ENCODE measurements around the gene MYOG. TPM values are rescaled to one million over a fixed set of nuclear protein-coding genes. Genes with fewer than 3 reads are reported as not detected.

MYOG gene
- total and polyA plus RNA-seq, 2 experiments from 2014 or later = not detected

DNA sequence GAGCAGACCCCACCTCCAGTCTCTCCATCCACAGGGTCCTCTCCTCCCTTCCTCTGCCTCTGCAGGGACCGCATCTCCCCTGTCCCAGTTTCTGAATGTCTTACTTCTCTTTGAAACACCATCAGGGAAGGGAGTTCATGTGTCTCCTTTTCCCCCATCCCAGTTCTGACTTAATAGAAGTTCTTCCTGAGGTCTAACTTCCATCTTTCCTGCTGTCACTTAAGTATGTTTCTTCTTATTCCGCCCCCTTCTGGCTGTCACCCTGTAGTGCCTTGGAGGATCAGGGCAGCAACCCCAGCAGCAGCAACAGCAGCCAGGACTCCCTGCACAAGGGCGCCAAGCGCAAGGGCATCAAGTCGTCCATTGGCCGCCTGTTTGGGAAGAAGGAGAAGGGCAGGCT, 29.3 kb downstream of the MYOG start:
- H3K27ac Mint-ChIP-seq = no peak overlapping the region

GRCh38 chr1:203056012-203056411, 29.8 kb downstream of the MYOG start:
- no peak overlapping the region for H3K4me3 Mint-ChIP-seq
- Histone ChIP-seq H3K36me3 (ENCODE audit: insufficient read depth) (no peaks in the 10 kb centered on the region), H3K27ac (ENCODE audit: low read depth) (no peak overlapping the region), H3K79me2 (replicated peaks; ENCODE audit: insufficient read depth) (no peaks in the 10 kb centered on the region), H3K4me2 (peak overlapping the region; percentile 32; the same call in 1 of the 2 replicates), H3K9me2 (ENCODE audit: insufficient read depth) (no peaks in the 10 kb centered on the region), H3K4me1 (ENCODE audit: insufficient read depth) (peaks cover 43% of the 10 kb centered on the region), H3F3A (replicated peaks; ENCODE audit: low read depth) (peaks cover 14% of the 10 kb centered on the region; the same call in 1 of the 2 replicates), H3K4me3 (no peak overlapping the region), H3K27me3 (ENCODE audit: insufficient read depth) (no peaks in the 10 kb centered on the region), H2AFZ (no peak overlapping the region), H4K20me1 (replicated peaks; ENCODE audit: insufficient read depth) (no peaks in the 10 kb centered on the region)
- no peak overlapping the region for H3K27ac Mint-ChIP-seq
- H3K27me3 Mint-ChIP-seq (ENCODE audit: insufficient read depth, low read depth, poor library complexity) = peaks cover 3% of the 10 kb centered on the region
- ATAC-seq (no peak), DNase-seq (ENCODE audit: low spot score) (no peak)
- no peaks in the 10 kb centered on the region for H3K9me3 Mint-ChIP-seq
- H3K36me3 Mint-ChIP-seq (ENCODE audit: low read depth) = peaks cover 9% of the 10 kb centered on the region
- H3K4me1 Mint-ChIP-seq = peaks cover 54% of the 10 kb centered on the region
- TF ChIP-seq JUNB (IDR thresholded peaks at IDR 0.05; ENCODE audit: unreplicated experiment) = no peak
- TF ChIP-seq, protein P1, sequence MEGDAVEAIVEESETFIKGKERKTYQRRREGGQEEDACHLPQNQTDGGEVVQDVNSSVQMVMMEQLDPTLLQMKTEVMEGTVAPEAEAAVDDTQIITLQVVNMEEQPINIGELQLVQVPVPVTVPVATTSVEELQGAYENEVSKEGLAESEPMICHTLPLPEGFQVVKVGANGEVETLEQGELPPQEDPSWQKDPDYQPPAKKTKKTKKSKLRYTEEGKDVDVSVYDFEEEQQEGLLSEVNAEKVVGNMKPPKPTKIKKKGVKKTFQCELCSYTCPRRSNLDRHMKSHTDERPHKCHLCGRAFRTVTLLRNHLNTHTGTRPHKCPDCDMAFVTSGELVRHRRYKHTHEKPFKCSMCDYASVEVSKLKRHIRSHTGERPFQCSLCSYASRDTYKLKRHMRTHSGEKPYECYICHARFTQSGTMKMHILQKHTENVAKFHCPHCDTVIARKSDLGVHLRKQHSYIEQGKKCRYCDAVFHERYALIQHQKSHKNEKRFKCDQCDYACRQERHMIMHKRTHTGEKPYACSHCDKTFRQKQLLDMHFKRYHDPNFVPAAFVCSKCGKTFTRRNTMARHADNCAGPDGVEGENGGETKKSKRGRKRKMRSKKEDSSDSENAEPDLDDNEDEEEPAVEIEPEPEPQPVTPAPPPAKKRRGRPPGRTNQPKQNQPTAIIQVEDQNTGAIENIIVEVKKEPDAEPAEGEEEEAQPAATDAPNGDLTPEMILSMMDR (conservative IDR thresholded peaks at IDR 0.05; ENCODE audit: low read depth in 2 of 2) = no peak
- no peak for TF ChIP-seq ZNF114 (CRISPR knock-in tag; IDR thresholded peaks at IDR 0.05)
- TF ChIP-seq ETS1 (IDR thresholded peaks at IDR 0.05) = no peak
- no peak for TF ChIP-seq NANOG (IDR thresholded peaks at IDR 0.05; ENCODE audit: borderline replicate concordance)
- no peak for TF ChIP-seq STAT1 (IDR thresholded peaks at IDR 0.05; ENCODE audit: unreplicated experiment)
- TF ChIP-seq ZNF331 (CRISPR knock-in tag; IDR thresholded peaks at IDR 0.05; ENCODE audit: low read depth) = no peak
- TF ChIP-seq EZH2phosphoT487 (IDR thresholded peaks at IDR 0.05; ENCODE audit: unreplicated experiment) = no peak
- no peak for TF ChIP-seq POLR2AphosphoS5 (IDR thresholded peaks at IDR 0.05; ENCODE audit: low read depth)

More for the DNA sequence above, 29.3 kb downstream of the MYOG start:
- TF ChIP-seq ETS1 (IDR thresholded peaks at IDR 0.05) (no peak), STAT1 (IDR thresholded peaks at IDR 0.05; ENCODE audit: unreplicated experiment) (no peak)
- TF ChIP-seq, protein P1 (conservative IDR thresholded peaks at IDR 0.05; ENCODE audit: low read depth in 2 of 2) = peak; percentile 61 to 66
- DNase-seq (ENCODE audit: low spot score) = peak; percentile 55
- H3K79me2 ChIP-seq (replicated peaks; ENCODE audit: insufficient read depth) = no peaks in the 10 kb centered on the region
- no peak overlapping the region for H3K27ac ChIP-seq (ENCODE audit: low read depth)
- H4K20me1 ChIP-seq (replicated peaks; ENCODE audit: insufficient read depth) = no peaks in the 10 kb centered on the region
- Mint-ChIP-seq H3K4me3 (no peak overlapping the region), H3K27me3 (ENCODE audit: insufficient read depth, low read depth, poor library complexity) (peaks cover 3% of the 10 kb centered on the region), H3K9me3 (no peaks in the 10 kb centered on the region), H3K4me1 (peaks cover 50% of the 10 kb centered on the region), H3K36me3 (ENCODE audit: low read depth) (peaks cover 9% of the 10 kb centered on the region)
- no peaks in the 10 kb centered on the region for H3K36me3 ChIP-seq (ENCODE audit: insufficient read depth)
- H3F3A ChIP-seq (replicated peaks; ENCODE audit: low read depth) = peaks cover 14% of the 10 kb centered on the region; the same call in 1 of the 2 replicates
- H3K4me3 ChIP-seq = no peak overlapping the region
- no peak overlapping the region for H3K4me2 ChIP-seq
- no peaks in the 10 kb centered on the region for H3K9me2 ChIP-seq (ENCODE audit: insufficient read depth)
- no peak overlapping the region for H2AFZ ChIP-seq
- H3K27me3 ChIP-seq (ENCODE audit: insufficient read depth) = no peaks in the 10 kb centered on the region
- no peak for ATAC-seq
- H3K4me1 ChIP-seq (ENCODE audit: insufficient read depth) = peaks cover 41% of the 10 kb centered on the region
